ENCODE measurements around the gene CDK19.

DNA sequence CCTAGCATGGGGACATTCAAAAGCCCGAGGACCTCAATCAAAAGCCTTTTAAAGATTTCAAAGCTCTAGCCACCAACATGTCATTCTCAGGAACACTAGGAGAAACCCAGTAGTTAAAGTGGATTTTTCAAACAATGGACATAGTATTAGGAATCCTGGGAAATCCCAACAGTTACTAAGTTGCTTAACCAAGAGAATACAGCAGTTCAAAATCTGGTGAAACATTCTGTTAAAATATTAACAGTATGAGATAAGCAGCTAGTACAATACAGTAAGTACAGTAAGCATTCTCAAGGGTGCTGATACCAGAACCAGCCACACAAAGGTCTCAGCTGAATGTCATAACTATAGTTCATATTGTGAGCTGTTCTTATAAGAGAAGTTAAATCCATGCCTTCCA, 68.6 kb downstream of the CDK19 start:
- no peak for TF ChIP-seq RXRA (IDR thresholded peaks at IDR 0.05; ENCODE audit: borderline replicate concordance, low read depth)
- TF ChIP-seq CTCF (IDR thresholded peaks at IDR 0.05), result no peak
- no peak for TF ChIP-seq EP300 (IDR thresholded peaks at IDR 0.05; ENCODE audit: borderline replicate concordance in 1 of 2, low read depth in 1 of 2, low read length in 1 of 2)
- no peak for TF ChIP-seq YY1 (IDR thresholded peaks at IDR 0.05; ENCODE audit: low read depth)
- no peak for TF ChIP-seq GABPA (IDR thresholded peaks at IDR 0.05; ENCODE audit: low read depth)
- no peak for TF ChIP-seq RAD21 (IDR thresholded peaks at IDR 0.05; ENCODE audit: low read length)
- TF ChIP-seq, protein P1, sequence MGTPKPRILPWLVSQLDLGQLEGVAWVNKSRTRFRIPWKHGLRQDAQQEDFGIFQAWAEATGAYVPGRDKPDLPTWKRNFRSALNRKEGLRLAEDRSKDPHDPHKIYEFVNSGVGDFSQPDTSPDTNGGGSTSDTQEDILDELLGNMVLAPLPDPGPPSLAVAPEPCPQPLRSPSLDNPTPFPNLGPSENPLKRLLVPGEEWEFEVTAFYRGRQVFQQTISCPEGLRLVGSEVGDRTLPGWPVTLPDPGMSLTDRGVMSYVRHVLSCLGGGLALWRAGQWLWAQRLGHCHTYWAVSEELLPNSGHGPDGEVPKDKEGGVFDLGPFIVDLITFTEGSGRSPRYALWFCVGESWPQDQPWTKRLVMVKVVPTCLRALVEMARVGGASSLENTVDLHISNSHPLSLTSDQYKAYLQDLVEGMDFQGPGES (IDR thresholded peaks at IDR 0.05; ENCODE audit: low read depth, low read length), result no peak

All from SK-N-SH (cell line).